Parathyroid adenoma (tissue), 2 donors: ENCODE data around the gene DRGX.

Source experiments
- H2AFZ ChIP-seq: fragments of 300-600 bp; sonication (generic); one replicate; pipeline ENCODE4 v1.7.0; 2017; ENCODE audit warnings: antibody characterized with exemption, mild to moderate bottlenecking
- H3K27ac ChIP-seq: fragments of 300-600 bp; sonication (generic); one replicate; pipeline ENCODE4 v1.7.0; 2017
- H3K27me3 ChIP-seq: fragments of 300-600 bp; sonication (generic); one replicate; pipeline ENCODE4 v1.7.0; 2017; ENCODE audit warnings: low read length; ENCODE audit not compliant: control insufficient read depth, insufficient read depth
- H3K36me3 ChIP-seq: fragments of 300-600 bp; sonication (generic); one replicate; pipeline ENCODE4 v1.7.0; 2017; ENCODE audit warnings: low read length; ENCODE audit not compliant: control insufficient read depth, insufficient read depth
- H3K4me1 ChIP-seq: fragments of 300-600 bp; sonication (generic); one replicate; pipeline ENCODE4 v1.7.0; 2017; ENCODE audit warnings: control low read depth
- H3K4me2 ChIP-seq: fragments of 300-600 bp; sonication (generic); one replicate; pipeline ENCODE4 v1.7.0; 2017; ENCODE audit warnings: low read length
- H3K4me3 ChIP-seq: fragments of 300-600 bp; sonication (generic); one replicate; pipeline ENCODE4 v1.7.0; 2017; ENCODE audit warnings: low read depth, low read length
- H3K79me2 ChIP-seq: fragments of 300-600 bp; sonication (generic); one replicate; pipeline ENCODE4 v1.7.0; 2017; ENCODE audit warnings: control low read depth
- H3K9ac ChIP-seq: fragments of 300-600 bp; sonication (generic); one replicate; pipeline ENCODE4 v1.7.0; 2017; ENCODE audit warnings: mild to moderate bottlenecking
- H3K9me3 ChIP-seq: fragments of 300-600 bp; sonication (generic); one replicate; pipeline ENCODE4 v1.7.0; 2017; ENCODE audit warnings: low read length; ENCODE audit not compliant: control insufficient read depth
- CTCF ChIP-seq: fragments of 300-600 bp; sonication (generic); IDR thresholded peaks from one replicate; pipeline ENCODE4 v1.7.0; 2017; ENCODE audit warnings: antibody characterized with exemption, mild to moderate bottlenecking
- donor health status: primary hyperparathyroidism.

Gene DRGX

DNA sequence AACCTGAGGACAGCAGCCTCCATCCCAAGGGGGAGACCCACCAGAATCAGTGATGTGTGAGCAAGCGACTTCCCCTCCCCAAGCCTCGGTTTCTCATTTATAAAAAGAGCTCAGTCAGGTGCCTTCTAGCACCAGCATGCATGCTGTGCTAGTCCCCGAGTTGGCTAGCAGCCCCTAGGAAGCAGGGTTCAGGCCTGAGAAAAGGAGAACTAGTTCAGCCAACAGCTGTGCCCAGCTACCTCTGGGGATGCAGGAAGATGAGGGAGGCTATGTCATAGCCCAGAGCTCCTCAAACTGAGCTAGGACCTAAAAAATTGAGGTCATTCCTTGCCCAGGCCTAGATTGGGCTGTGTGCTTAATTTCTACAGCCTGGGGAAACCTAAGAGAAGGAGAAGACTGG lies 13.7 kb downstream of the DRGX start:
- no peak overlapping the region for H2AFZ ChIP-seq
- no peaks in the 10 kb centered on the region for H3K4me1 ChIP-seq
- H3K27ac ChIP-seq: no peak overlapping the region
- H3K4me2 ChIP-seq: no peak overlapping the region
- no peaks in the 10 kb centered on the region for H3K79me2 ChIP-seq
- no peak overlapping the region for H3K4me3 ChIP-seq
- H3K9ac ChIP-seq: no peak overlapping the region
- H3K36me3 ChIP-seq: no peaks in the 10 kb centered on the region
- H3K27me3 ChIP-seq: no peaks in the 10 kb centered on the region
- no peak for TF ChIP-seq CTCF
- H3K9me3 ChIP-seq: no peaks in the 10 kb centered on the region

DNA sequence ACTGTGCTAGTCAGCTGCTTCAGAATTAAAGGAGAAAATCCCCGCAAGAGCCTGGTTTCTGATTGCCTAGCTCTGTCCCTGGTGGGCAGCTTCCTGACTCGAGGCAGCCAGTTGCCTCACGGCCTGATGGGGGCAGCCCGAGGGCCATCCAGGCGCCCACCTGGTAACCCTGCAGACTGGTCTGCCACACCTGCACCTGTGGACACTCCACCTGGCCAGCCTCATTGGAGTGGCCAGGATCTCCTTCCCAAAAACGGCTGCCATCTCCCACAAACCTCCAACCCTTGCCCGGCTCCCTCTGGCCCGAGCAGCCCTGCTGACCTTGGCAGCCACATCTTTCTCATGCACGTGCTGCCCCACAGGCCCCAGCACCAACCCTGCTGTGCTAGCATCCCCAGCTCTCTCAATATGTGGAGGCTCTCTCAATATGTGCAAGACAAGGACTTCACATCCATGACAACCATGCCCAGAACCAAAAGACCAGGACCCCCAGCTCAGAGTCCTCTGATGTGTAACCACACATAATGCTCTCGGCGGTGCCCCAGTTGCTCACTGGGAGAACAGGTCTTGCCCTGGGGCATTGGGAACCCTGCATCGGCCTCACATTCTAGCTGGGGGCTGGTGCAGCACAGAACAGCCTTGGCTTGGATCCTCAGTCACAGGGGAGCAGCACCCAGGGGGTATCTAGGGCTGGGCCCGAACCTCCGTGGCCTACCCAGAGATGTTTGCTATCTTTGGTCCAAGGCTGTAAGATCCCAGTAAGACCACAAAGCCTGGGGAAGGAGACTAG lies 14.6 kb downstream of the DRGX start:
- Histone ChIP-seq H3K4me3 (no peak overlapping the region), H3K79me2 (no peaks in the 10 kb centered on the region), H3K4me2 (no peak overlapping the region), H3K36me3 (no peaks in the 10 kb centered on the region), H3K9ac (no peak overlapping the region), H3K27ac (no peak overlapping the region), H3K27me3 (no peaks in the 10 kb centered on the region), H2AFZ (no peak overlapping the region), H3K9me3 (no peaks in the 10 kb centered on the region), H3K4me1 (no peaks in the 10 kb centered on the region)
- TF ChIP-seq CTCF: no peak

GRCh38 chr10:49379596-49380410 lies 16.1 kb downstream of the DRGX start:
- TF ChIP-seq CTCF: peak; percentile 32
- Histone ChIP-seq H3K27me3 (no peaks in the 10 kb centered on the region), H3K9ac (no peak overlapping the region), H3K36me3 (no peaks in the 10 kb centered on the region), H3K4me1 (no peaks in the 10 kb centered on the region), H3K4me2 (no peak overlapping the region), H3K79me2 (no peaks in the 10 kb centered on the region), H3K4me3 (no peak overlapping the region), H3K9me3 (no peaks in the 10 kb centered on the region), H2AFZ (no peak overlapping the region), H3K27ac (no peak overlapping the region)

GRCh38 chr10:49377256-49377655 lies 18.6 kb downstream of the DRGX start:
- H3K79me2 ChIP-seq: no peaks in the 10 kb centered on the region
- no peaks in the 10 kb centered on the region for H3K4me1 ChIP-seq
- no peak overlapping the region for H2AFZ ChIP-seq
- H3K9me3 ChIP-seq: no peaks in the 10 kb centered on the region
- no peak overlapping the region for H3K27ac ChIP-seq
- H3K4me3 ChIP-seq: no peak overlapping the region
- no peaks in the 10 kb centered on the region for H3K27me3 ChIP-seq
- no peak overlapping the region for H3K9ac ChIP-seq
- no peaks in the 10 kb centered on the region for H3K36me3 ChIP-seq
- TF ChIP-seq CTCF: no peak
- no peak overlapping the region for H3K4me2 ChIP-seq
